H9 (cell line): ENCODE results near the gene CTCFL. TPM values are rescaled to one million over a fixed set of nuclear protein-coding genes. Genes with fewer than 3 reads are reported as not detected.

Experiments used
- DNase-seq: peaks from one replicate; pipeline ENCODE4 v3.0.0-alpha.2; 2017
- H2AFZ ChIP-seq: one replicate; pipeline ENCODE4 v1.6.1; 2013; ENCODE audit warnings: mild to moderate bottlenecking, low read length, control low read depth, moderate library complexity
- H2AK5ac ChIP-seq: 2 replicates; pipeline ENCODE4 v1.6.1; 2013; ENCODE audit warnings: low read length, control low read depth, mixed read lengths; ENCODE audit not compliant: insufficient read length
- H2BK120ac ChIP-seq: one replicate; pipeline ENCODE4 v1.6.1; 2013; ENCODE audit warnings: low read depth, mild to moderate bottlenecking, low read length, control low read depth, inconsistent platforms; ENCODE audit not compliant: poor library complexity, severe bottlenecking
- H2BK12ac ChIP-seq: 2 replicates; pipeline ENCODE4 v1.6.1; 2013; ENCODE audit warnings: low read length, control low read depth, mixed read lengths, low read depth; ENCODE audit not compliant: insufficient read length
- H2BK15ac ChIP-seq: 2 replicates; pipeline ENCODE4 v1.6.1; 2013; ENCODE audit warnings: low read depth, low read length, control low read depth
- H2BK20ac ChIP-seq: one replicate; pipeline ENCODE4 v1.6.1; 2013; ENCODE audit warnings: low read depth, mild to moderate bottlenecking, low read length, control low read depth, inconsistent platforms; ENCODE audit not compliant: poor library complexity, severe bottlenecking
- H2BK5ac ChIP-seq: 2 replicates; pipeline ENCODE4 v1.6.1; 2013; ENCODE audit warnings: low read length, control low read depth, mixed read lengths; ENCODE audit not compliant: insufficient read length
- H3K14ac ChIP-seq: 2 replicates; pipeline ENCODE4 v1.6.1; 2013; ENCODE audit warnings: low read length, control low read depth; ENCODE audit not compliant: insufficient read depth
- H3K18ac ChIP-seq: 2 replicates; pipeline ENCODE4 v1.6.1; 2013; ENCODE audit warnings: low read depth, mild to moderate bottlenecking, mixed read lengths, low read length, control low read depth; ENCODE audit not compliant: insufficient read length
- H3K23ac ChIP-seq: 2 replicates; pipeline ENCODE4 v1.6.1; 2013; ENCODE audit warnings: low read length, control low read depth, mixed read lengths, low read depth; ENCODE audit not compliant: insufficient read length
- H3K23me2 ChIP-seq: 2 replicates; pipeline ENCODE4 v1.6.1; 2013; ENCODE audit warnings: low read depth, mild to moderate bottlenecking, mixed read lengths, low read length, control low read depth; ENCODE audit not compliant: insufficient read length, poor library complexity, severe bottlenecking
- H3K27ac ChIP-seq: 2 replicates; pipeline ENCODE4 v1.5.1; 2013; ENCODE audit warnings: low read length, control low read depth, mixed read lengths, low read depth; ENCODE audit not compliant: insufficient read length
- H3K27me3 ChIP-seq: 2 replicates; pipeline ENCODE4 v1.6.1; 2013; ENCODE audit warnings: low read length, control low read depth, inconsistent platforms; ENCODE audit not compliant: insufficient read depth
- H3K4ac ChIP-seq: 2 replicates; pipeline ENCODE4 v1.6.1; 2013; ENCODE audit warnings: low read depth, mild to moderate bottlenecking, control low read depth, inconsistent platforms, low read length, moderate library complexity
- H3K4me1 ChIP-seq: 2 replicates; pipeline ENCODE4 v1.6.1; 2013; ENCODE audit warnings: low read length, control low read depth, inconsistent platforms; ENCODE audit not compliant: insufficient read depth
- H3K4me2 ChIP-seq: 2 replicates; pipeline ENCODE4 v1.6.1; 2013; ENCODE audit warnings: low read length, control low read depth, mixed read lengths; ENCODE audit not compliant: insufficient read length, insufficient read depth
- H3K56ac ChIP-seq: 2 replicates; pipeline ENCODE4 v1.6.1; 2013; ENCODE audit warnings: low read depth, mild to moderate bottlenecking, mixed read lengths, low read length, control low read depth; ENCODE audit not compliant: insufficient read length
- H3K79me1 ChIP-seq: 2 replicates; pipeline ENCODE4 v1.6.1; 2013; ENCODE audit warnings: low read depth, mild to moderate bottlenecking, moderate library complexity, low read length, control low read depth, inconsistent platforms; ENCODE audit not compliant: insufficient read depth, poor library complexity, severe bottlenecking
- H3K79me2 ChIP-seq: 2 replicates; pipeline ENCODE4 v1.6.1; 2013; ENCODE audit warnings: low read length, control low read depth, inconsistent platforms; ENCODE audit not compliant: insufficient read depth
- H3K9ac ChIP-seq: 2 replicates; pipeline ENCODE4 v1.6.1; 2013; ENCODE audit warnings: low read length, control low read depth, mixed read lengths; ENCODE audit not compliant: insufficient read length; ENCODE audit errors: extremely low read depth
- H3K9me3 ChIP-seq: one replicate; pipeline ENCODE4 v1.6.1; 2013; ENCODE audit warnings: low read depth, low read length, inconsistent platforms; ENCODE audit not compliant: control insufficient read depth
- H3T11ph ChIP-seq: one replicate; pipeline ENCODE4 v1.6.1; 2013; ENCODE audit warnings: mild to moderate bottlenecking, low read length, control low read depth, inconsistent platforms
- H4K20me1 ChIP-seq: one replicate; pipeline ENCODE4 v1.6.1; 2013; ENCODE audit not compliant: control insufficient read depth, insufficient read length, insufficient read depth
- H4K5ac ChIP-seq: 2 replicates; pipeline ENCODE4 v1.6.1; 2013; ENCODE audit warnings: low read depth, mild to moderate bottlenecking, mixed read lengths, low read length, control low read depth; ENCODE audit not compliant: insufficient read length
- H4K8ac ChIP-seq: replicated peaks from 2 replicates; pipeline ENCODE4 v1.6.1; 2013; ENCODE audit warnings: low read length, control low read depth, mixed read lengths, low read depth; ENCODE audit not compliant: insufficient read length
- H4K91ac ChIP-seq: 2 replicates; pipeline ENCODE4 v1.6.1; 2013; ENCODE audit warnings: low read depth, mild to moderate bottlenecking, moderate library complexity, mixed read lengths, low read length, control low read depth; ENCODE audit not compliant: insufficient read length
- H3K27ac Mint-ChIP-seq, 3 experiments: 2 replicates in 2 of 3; 3 replicates in 1 of 3; pipeline ENCODE4 v1.8.0; 2020 to 2021; ENCODE audit warnings: mixed read lengths in 3 of 3, mild to moderate bottlenecking in 1 of 3, moderate library complexity in 1 of 3
- H3K27me3 Mint-ChIP-seq: 2 replicates; pipeline ENCODE4 v1.8.0; 2021; ENCODE audit warnings: low read depth, mild to moderate bottlenecking, moderate library complexity, mixed read lengths
- H3K36me3 Mint-ChIP-seq, 3 experiments: 2 replicates in 2 of 3; 3 replicates in 1 of 3; pipeline ENCODE4 v1.8.0; 2020 to 2021; ENCODE audit warnings: low read depth in 3 of 3, mixed read lengths in 3 of 3; ENCODE audit not compliant: insufficient read depth in 1 of 3
- H3K4me1 Mint-ChIP-seq, 2 experiments: 2 replicates each; pipeline ENCODE4 v1.8.0; 2020; ENCODE audit warnings: mixed read lengths in 2 of 2
- H3K4me3 Mint-ChIP-seq, 2 experiments: 2 replicates in 1 of 2; 3 replicates in 1 of 2; pipeline ENCODE4 v1.8.0; 2020 to 2021; ENCODE audit warnings: mild to moderate bottlenecking in 2 of 2, mixed read lengths in 2 of 2, moderate library complexity in 1 of 2
- H3K9me3 Mint-ChIP-seq, 2 experiments: 2 replicates in 1 of 2; 3 replicates in 1 of 2; pipeline ENCODE4 v1.8.0; 2020; ENCODE audit warnings: mild to moderate bottlenecking in 2 of 2, mixed read lengths in 2 of 2, moderate library complexity in 1 of 2
- WGBS: extraction: QIAGEN DNeasy Blood & Tissue Kit; methylation state at CpG from one replicate; pipeline ENCODE4 v1.1.7; 2013; ENCODE audit warnings: missing lambda C conversion rate, low lambda C conversion rate, mixed read lengths; ENCODE audit not compliant: insufficient read length; ENCODE audit errors: extremely low coverage; 5-methylcytosine and 5-hydroxymethylcytosine counted together
- total RNA-seq: library from RNA; stranded (reverse); gene quantifications from 2 replicates; pipeline ENCODE4 v1.2.1, GENCODE V29; 2021
- TF ChIP-seq, protein P1 (sequence below): fragments of 200-600 bp; sonication (generic); conservative IDR thresholded peaks from 3 replicates; pipeline ENCODE4 v1.8.0; 2021; ENCODE audit warnings: antibody characterized with exemption, mild to moderate bottlenecking

CTCFL gene
- total RNA-seq, 1 experiment from 2014 or later = 0.90 TPM

DNA sequence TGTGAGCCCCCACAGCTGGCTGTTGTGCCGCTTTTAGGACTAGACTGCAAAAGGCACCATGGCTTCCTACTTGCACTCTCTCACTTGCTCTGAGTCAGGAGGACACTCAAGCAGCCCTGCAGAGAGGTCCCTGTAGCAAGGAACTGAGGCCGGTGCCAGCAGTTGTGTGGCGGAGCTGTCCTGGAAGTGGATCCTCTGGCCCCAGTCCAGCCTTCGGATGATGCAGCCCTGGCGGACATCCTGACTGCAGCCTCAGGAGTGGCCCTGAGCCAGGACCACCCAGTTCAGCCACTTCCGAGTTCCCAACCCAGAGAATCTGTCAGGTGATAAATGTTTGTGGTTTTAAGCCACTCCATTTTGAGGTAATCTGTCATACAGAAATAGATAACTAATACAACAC, 17.5 kb downstream of the CTCFL start:
- H3K4me3 Mint-ChIP-seq = no peak overlapping the region
- Histone ChIP-seq H3K4ac (no peak overlapping the region), H3K14ac (no peak overlapping the region; the same call in 1 of the 2 replicates), H4K20me1 (no peaks in the 10 kb centered on the region), H3K23me2 (no peaks in the 10 kb centered on the region), H2BK20ac (no peak overlapping the region), H4K8ac (no peak overlapping the region), H3K9me3 (no peaks in the 10 kb centered on the region), H2BK120ac (no peak overlapping the region), H3K18ac (no peak overlapping the region), H4K5ac (no peak overlapping the region), H3T11ph (no peak overlapping the region), H3K56ac (no peak overlapping the region), H3K4me1 (peaks cover 4% of the 10 kb centered on the region; the same call in 1 of the 2 replicates), H2AK5ac (no peak overlapping the region), H3K27me3 (no peaks in the 10 kb centered on the region), H2BK5ac (no peak overlapping the region), H3K79me1 (no peaks in the 10 kb centered on the region), H3K23ac (no peak overlapping the region), H3K27ac (no peak overlapping the region), H4K91ac (no peak overlapping the region), H3K79me2 (no peaks in the 10 kb centered on the region), H3K9ac (no peak overlapping the region), H2BK15ac (no peak overlapping the region), H2BK12ac (no peak overlapping the region), H3K4me2 (no peak overlapping the region), H2AFZ (no peak overlapping the region)
- WGBS = no CpG with 5 or more reads among the region's 6 CpGs
- H3K27ac Mint-ChIP-seq = no peak overlapping the region
- TF ChIP-seq, protein P1, sequence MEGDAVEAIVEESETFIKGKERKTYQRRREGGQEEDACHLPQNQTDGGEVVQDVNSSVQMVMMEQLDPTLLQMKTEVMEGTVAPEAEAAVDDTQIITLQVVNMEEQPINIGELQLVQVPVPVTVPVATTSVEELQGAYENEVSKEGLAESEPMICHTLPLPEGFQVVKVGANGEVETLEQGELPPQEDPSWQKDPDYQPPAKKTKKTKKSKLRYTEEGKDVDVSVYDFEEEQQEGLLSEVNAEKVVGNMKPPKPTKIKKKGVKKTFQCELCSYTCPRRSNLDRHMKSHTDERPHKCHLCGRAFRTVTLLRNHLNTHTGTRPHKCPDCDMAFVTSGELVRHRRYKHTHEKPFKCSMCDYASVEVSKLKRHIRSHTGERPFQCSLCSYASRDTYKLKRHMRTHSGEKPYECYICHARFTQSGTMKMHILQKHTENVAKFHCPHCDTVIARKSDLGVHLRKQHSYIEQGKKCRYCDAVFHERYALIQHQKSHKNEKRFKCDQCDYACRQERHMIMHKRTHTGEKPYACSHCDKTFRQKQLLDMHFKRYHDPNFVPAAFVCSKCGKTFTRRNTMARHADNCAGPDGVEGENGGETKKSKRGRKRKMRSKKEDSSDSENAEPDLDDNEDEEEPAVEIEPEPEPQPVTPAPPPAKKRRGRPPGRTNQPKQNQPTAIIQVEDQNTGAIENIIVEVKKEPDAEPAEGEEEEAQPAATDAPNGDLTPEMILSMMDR = no peak
- H3K36me3 Mint-ChIP-seq = no peaks in the 10 kb centered on the region
- peaks cover 2% of the 10 kb centered on the region; the same call in 1 of the 2 replicates for H3K27me3 Mint-ChIP-seq
- no peaks in the 10 kb centered on the region for H3K9me3 Mint-ChIP-seq
- peaks cover 20 to 23% of the 10 kb centered on the region in 2 experiments for H3K4me1 Mint-ChIP-seq
- DNase-seq = no peak
